ENCODE data around the gene PLP1. TPM values are rescaled to one million over a fixed set of nuclear protein-coding genes. Genes with fewer than 3 reads are reported as not detected.

PLP1 gene
- total RNA-seq, 2 donors from 2014 or later, result 1.7 to 14.8 TPM

DNA sequence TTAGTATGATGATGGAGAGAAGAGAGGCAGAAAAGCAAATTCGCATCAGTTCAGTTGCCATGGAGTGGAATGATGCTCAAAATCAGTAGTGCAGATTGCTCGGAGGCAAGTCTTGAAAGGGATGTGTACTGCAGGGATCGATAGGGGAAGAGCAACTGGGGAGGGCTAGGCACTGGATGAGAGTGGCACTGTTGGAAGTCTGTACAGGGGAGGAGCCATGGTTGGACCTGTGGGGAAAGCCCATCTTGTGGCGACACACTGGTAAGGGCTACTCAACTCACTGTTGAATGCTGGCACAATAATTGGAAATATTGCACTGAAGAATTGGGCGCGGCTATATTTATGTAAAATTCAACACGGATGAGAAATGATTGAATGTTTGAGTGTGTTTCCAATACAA is 54.2 kb downstream of the PLP1 start:
- DNase-seq (ENCODE audit: low spot score), result no peak
- ATAC-seq (ENCODE audit: insufficient number of reproducible peaks, low FRiP score, low read depth), result no peak

DNA sequence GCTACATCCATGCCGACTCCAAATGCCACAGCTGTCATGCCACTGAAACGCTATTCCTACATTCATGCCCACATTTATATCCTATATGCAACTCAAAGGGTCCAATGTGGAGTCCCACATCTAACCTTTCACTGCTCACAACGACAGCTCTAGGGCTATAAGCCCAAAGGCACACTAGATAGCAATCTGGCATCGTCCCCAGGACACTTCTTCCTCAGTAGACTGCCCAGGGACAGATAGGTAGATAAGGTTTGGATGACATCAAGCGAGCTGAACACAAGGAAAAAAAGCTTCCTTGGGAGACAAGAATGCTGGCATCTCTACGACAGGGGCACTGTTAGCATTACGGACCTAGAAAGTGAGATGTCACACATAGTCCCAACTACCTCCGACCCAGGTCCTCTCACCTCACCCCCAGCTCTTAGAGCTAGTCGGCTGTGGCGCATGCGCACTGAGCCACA is 54.7 kb downstream of the PLP1 start:
- peak overlapping the region; percentile 77 to 79 for H3K27ac ChIP-seq
- DNase-seq (ENCODE audit: low spot score) (no peak), ATAC-seq (ENCODE audit: insufficient number of reproducible peaks, low FRiP score, low read depth) (peak; percentile 69)
- H3K9me3 ChIP-seq, result no peaks in the 10 kb centered on the region
- H3K36me3 ChIP-seq, result no peaks in the 10 kb centered on the region
- TF ChIP-seq, protein P1, sequence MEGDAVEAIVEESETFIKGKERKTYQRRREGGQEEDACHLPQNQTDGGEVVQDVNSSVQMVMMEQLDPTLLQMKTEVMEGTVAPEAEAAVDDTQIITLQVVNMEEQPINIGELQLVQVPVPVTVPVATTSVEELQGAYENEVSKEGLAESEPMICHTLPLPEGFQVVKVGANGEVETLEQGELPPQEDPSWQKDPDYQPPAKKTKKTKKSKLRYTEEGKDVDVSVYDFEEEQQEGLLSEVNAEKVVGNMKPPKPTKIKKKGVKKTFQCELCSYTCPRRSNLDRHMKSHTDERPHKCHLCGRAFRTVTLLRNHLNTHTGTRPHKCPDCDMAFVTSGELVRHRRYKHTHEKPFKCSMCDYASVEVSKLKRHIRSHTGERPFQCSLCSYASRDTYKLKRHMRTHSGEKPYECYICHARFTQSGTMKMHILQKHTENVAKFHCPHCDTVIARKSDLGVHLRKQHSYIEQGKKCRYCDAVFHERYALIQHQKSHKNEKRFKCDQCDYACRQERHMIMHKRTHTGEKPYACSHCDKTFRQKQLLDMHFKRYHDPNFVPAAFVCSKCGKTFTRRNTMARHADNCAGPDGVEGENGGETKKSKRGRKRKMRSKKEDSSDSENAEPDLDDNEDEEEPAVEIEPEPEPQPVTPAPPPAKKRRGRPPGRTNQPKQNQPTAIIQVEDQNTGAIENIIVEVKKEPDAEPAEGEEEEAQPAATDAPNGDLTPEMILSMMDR (IDR thresholded peaks at IDR 0.05), result no peak
- no peaks in the 10 kb centered on the region for H3K27me3 ChIP-seq (replicated peaks; ENCODE audit: insufficient read depth)
- H3K4me3 ChIP-seq, result peak overlapping the region; percentile 80
- H3K4me1 ChIP-seq (ENCODE audit: control insufficient read depth in 1 of 2, low read depth in 2 of 2), result peaks cover 0 to 10% of the 10 kb centered on the region in 2 donors

More for the DNA sequence above, 54.2 kb downstream of the PLP1 start:
- Histone ChIP-seq H3K27me3 (replicated peaks; ENCODE audit: insufficient read depth) (no peaks in the 10 kb centered on the region), H3K9me3 (no peaks in the 10 kb centered on the region), H3K4me1 (ENCODE audit: control insufficient read depth in 1 of 2, low read depth in 2 of 2) (peaks cover 0 to 10% of the 10 kb centered on the region in 2 donors), H3K27ac (no peak overlapping the region), H3K4me3 (peak overlapping the region; percentile 80), H3K36me3 (no peaks in the 10 kb centered on the region)
- TF ChIP-seq, protein P1 (IDR thresholded peaks at IDR 0.05), result no peak

DNA sequence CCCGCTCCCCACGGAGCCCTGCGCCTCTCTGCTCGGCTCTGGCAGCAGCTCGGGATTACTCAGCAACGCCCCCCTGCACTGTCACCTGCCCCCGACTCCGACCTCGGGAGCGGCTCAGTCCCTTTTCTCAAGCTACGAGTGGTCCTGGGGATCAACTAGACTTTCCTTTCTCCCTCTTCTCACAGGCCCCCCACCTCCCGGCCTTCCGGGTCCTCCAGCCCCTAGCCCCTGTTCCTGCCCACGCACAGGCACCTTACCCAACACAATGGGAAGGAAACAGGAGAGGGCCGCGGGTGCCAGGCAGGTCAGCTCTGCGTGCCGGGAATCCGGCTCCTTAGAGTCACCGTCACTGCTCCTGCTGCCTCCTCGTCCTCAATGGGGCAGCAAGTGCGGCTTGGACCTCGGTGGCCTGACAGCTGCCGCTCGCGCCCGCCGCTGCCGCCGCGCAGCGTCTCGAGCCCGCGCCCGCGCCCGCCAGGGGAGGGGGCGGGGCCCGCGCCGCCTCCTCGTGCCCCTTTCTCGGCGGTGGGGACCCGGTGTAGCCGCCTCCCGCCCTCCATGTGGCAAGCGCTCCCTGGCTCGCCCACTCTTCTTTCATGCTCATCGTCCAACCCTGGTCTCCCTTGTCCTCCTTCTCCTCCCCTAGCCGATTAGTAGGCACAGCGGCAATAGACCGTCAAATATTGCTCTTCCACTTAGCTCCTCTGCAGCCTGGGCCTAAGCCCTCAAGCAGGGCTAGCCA is 55.3 kb downstream of the PLP1 start, which contains the start of gene RAB9B:
Gene RAB9B, minus strand, starts transcription at position 455 of the 742 bp plus-strand sequence. CDS start 6,473 bp downstream, outside the sequence.
- H3K9me3 ChIP-seq, result no peaks in the 10 kb centered on the region
- H3K27me3 ChIP-seq (replicated peaks; ENCODE audit: insufficient read depth), result no peaks in the 10 kb centered on the region
- H3K4me3 ChIP-seq, result peak within 1 kb of the TSS; percentile 80
- H3K27ac ChIP-seq, result peak within 1 kb of the TSS; percentile 77 to 79
- TF ChIP-seq, protein P1 (IDR thresholded peaks at IDR 0.05), result no peak
- DNase-seq (ENCODE audit: low spot score), result peak; percentile 4
- peak; percentile 55 for ATAC-seq (ENCODE audit: insufficient number of reproducible peaks, low FRiP score, low read depth)
- no peaks in the 10 kb centered on the region for H3K36me3 ChIP-seq
- H3K4me1 ChIP-seq (ENCODE audit: control insufficient read depth in 1 of 2, low read depth in 2 of 2), result peaks cover 0 to 10% of the 10 kb centered on the region in 2 donors

DNA sequence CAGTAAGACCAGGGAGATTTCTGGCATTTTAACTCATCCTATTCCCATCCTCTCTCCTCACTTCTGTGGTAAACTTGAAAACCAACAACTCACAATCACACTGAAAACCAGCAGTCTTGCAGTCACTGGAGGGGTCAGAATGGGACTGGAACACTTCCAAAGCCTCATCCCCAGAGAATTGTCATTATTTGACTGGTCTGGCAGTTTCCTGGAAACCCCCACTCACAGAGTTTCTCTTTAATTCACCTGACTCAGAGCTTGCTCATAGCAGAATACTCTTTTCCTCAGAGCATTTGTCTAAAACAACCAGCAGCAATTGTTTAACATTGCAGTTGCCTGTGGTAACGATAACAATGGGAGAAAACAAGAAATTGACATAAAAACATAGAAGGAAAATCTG is 62.8 kb downstream of the PLP1 start:
- no peaks in the 10 kb centered on the region for H3K4me1 ChIP-seq (ENCODE audit: control insufficient read depth in 1 of 2, low read depth in 2 of 2)
- no peak overlapping the region for H3K27ac ChIP-seq
- no peak overlapping the region for H3K4me3 ChIP-seq
- H3K36me3 ChIP-seq, result no peaks in the 10 kb centered on the region
- H3K27me3 ChIP-seq (replicated peaks; ENCODE audit: insufficient read depth), result no peaks in the 10 kb centered on the region
- DNase-seq (ENCODE audit: low spot score), result no peak
- no peaks in the 10 kb centered on the region for H3K9me3 ChIP-seq
- ATAC-seq (ENCODE audit: insufficient number of reproducible peaks, low FRiP score, low read depth), result no peak
- TF ChIP-seq, protein P1 (IDR thresholded peaks at IDR 0.05), result no peak

Other genes with a start within 250 kb of the PLP1 start
- gene TCEAL4, start 191.3 kb upstream of the PLP1 start, total RNA-seq, result 100 to 1,000 TPM; 334 to 386 TPM
- gene TCEAL3, start 168.9 kb upstream of the PLP1 start, total RNA-seq, result 100 to 1,000 TPM in 1 of 2 donors, 10 to 100 TPM in 1; 87.3 to 103 TPM
- gene TCEAL1, start 147.9 kb upstream of the PLP1 start, total RNA-seq, result 100 to 1,000 TPM; 108 to 134 TPM
- gene MORF4L2, start 90.1 kb upstream of the PLP1 start, total RNA-seq, result 100 to 1,000 TPM; 559 to 708 TPM
- not detected for gene TMEM31, start 65.9 kb upstream of the PLP1 start, total RNA-seq
- gene RAB9B, start 55.4 kb downstream of the PLP1 start, total RNA-seq, result 1 to 10 TPM; 6.8 to 7.7 TPM
- 1 to 10 TPM; 6.6 to 9.9 TPM for gene TMSB15B, start 185.8 kb downstream of the PLP1 start, total RNA-seq
- gene H2BW1, start 236.9 kb downstream of the PLP1 start, total RNA-seq, result not detected

Measured in thoracic aorta (tissue), 2 donors.